GM19025 (cell line): Measurements from ENCODE around the gene VAT1L.
"Not testable (repeated sequence)": the region's sequence is repeated elsewhere in the genome, so short reads cannot be mapped to it uniquely, and the experiment has no call there.

Experiments
- ATAC-seq: cut with Tn5 transposase; IDR thresholded peaks from one replicate; pipeline ENCODE4 v1.9.1; 2021; ENCODE audit warnings: mild to moderate bottlenecking, low read depth, moderate library complexity; ENCODE audit not compliant: unreplicated experiment

Gene VAT1L

DNA sequence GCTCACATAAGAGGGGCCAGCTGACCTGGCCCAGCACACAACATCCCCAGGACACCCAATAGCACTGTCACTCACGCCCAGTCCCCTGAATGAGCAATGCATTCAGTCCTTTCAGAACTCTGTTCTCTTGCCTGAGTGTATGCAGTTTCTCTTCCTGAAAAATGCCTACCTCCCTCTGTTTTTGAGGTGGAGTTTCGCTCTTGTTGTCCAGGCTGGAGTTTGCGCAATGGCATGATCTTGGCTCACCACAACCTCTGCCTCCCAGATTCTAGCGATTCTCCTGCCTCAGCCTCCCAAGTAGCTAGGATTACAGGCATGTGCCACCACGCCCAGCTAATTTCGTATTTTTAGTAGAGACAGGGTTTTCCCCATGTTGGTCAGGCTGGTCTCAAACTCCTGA is 159.2 kb downstream of the VAT1L start:
- not testable (repeated sequence) for ATAC-seq

GRCh38 chr16:77948835-77949234 is 160.5 kb downstream of the VAT1L start:
- no peak for ATAC-seq

DNA sequence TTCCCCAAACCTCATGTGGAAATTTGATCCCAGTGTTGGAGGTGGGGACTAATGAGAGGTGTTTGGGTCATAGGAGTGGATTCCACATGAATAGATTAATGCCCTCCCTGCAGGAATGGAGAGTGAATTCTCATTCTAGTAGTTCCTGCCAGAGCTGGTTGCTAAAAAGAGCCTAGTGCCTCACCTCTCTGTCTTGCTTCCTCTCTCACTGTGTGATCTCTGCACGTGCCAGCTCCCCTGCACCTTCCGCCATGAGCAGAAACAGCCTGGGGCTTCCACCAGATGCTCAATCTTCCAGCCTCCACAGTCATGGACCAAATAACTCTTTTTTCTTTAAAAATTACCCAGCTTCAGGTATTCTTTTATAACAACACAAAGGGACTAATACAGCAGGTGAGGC is 161.1 kb downstream of the VAT1L start:
- no peak for ATAC-seq

DNA sequence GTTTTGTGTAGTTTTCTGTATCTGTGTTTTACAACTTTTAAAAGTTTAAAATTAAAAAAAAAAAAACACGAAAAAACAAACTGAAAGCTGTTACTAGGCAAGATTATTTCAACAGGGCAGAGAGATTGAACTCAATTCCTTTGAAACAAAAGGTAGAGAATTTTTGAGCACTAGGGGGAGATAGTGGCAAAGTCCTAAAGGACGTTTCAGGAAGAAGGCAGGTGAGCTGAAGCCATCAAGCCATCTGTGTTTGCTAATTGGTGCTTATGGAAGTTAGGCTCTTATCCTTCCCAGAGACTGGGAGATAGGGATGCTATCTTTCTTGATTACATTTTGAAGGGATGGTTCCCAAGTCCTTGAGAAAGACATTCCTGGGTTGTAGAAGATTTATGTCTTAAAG is 163.4 kb downstream of the VAT1L start:
- ATAC-seq, result no peak

DNA sequence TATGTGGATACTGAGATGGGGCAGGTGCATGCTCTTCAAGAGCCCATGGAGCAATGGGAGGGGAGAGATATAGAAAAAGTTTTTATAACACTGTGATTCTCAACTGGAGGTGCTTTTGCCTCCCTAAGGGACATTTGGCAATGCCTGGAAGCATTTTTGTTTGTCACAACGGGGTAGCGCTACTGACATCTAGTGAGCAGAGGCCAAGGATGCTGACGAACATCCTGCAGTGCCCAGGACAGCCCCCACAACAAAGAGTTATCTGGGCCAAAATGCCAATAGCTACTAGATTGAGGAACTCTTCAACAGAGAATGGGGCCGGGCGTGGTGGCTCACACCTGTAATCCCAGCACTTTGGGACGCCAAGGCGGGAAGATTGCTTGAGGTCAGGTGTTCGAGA is 166.8 kb downstream of the VAT1L start:
- no peak for ATAC-seq

- no peak for ATAC-seq
Measured at GRCh38 chr16:77956231-77956630, 167.9 kb downstream of the VAT1L start.

DNA sequence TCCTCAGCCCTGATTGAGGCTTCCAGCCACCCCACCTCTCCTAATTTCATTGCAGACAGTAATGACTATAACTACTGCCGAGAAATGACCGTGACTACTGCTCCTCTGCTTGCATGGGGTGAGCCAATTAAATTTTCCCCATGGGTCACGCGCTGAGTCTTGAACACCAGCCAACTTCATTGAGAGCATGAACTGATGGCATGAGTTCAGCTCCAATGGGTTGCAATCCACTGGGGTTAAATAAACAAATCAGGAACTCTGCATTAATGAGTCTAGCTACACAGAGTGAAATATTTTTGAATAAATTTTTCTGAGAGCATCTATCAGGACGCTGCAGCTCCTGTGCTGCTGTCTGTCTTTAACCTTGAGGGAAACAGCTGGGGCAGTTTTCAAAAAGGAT is 172.4 kb downstream of the VAT1L start:
- no peak for ATAC-seq

DNA sequence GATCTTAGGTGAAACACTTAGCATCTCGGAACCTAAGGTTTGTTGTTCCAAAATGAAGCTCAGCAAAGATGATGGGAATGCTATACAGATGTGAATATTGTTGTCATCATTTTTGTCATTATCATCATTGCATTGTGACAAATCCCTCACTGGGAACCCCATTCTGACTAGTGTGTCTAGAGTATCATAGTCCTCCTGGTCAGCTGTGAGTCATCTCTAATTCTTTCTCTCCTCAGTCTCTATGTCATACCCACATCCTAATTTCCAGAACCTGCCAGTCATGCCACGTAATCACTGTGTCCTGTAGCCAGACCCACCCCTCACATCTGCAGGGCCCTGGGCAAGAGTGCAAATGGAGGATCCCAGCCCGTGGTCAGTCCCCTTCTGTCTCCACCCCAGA is 173.4 kb downstream of the VAT1L start:
- ATAC-seq, result no peak

DNA sequence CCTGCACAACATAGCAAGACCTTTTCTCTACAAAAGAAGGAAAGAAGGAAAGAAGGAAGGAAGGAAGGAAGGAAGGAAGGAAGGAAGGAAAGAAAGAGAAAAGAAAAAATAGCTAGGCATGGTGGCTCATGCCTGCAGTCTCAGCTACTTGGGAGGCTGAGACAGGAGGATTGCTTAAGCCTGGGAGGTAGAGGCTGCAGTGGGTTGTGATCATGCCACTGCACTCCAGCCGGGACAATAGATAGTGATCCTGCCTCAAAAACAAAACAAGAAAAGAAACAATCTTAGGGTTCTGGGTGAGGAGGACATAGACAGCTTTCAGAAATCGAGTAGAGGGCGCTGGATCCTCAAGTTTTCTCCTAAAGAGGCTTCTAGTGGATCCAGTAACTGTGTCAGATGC is 174.3 kb downstream of the VAT1L start:
- ATAC-seq, result no peak

DNA sequence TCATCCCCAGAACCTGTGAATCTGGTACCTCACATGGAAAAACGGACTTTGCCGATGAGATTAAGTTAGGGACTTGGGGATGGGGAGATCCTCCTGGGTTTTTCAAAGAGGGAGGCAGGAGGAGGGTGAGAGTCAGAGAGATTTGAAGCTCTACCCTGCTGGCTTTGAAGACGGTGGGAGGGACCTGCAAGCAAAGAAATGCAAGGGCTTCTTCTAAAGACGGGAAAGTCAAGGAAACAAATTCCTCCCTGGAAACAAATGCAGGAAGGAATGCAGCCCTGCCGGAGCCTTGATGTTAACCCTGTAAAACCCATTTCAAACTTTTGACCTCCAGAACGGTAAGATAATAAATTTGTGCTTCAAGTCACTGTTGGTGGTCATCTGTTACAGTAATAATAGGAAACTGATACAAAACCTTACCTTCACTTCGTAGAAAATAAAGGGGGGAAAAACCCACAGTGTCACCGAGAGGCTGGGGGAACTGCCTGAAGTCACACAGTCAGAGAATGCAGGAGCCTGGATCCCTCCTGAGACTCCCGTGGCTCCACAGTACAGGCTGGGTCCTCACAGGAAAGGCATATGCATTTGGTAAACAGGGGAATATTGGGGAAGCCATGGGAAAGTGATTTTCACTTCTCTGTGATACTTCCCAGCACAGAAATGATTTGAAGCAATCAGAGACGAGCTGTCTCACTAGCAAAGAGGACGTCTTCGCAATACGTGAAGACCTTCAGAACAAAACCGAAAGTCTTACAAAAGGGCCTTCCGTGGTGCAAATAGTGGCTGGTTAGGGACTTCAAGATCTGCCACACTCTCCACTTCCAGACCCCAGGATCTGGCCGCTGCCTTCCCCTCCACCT is 175.1 kb downstream of the VAT1L start:
- no peak for ATAC-seq

GRCh38 chr16:77965346-77965745 is 177.0 kb downstream of the VAT1L start:
- no peak for ATAC-seq

GRCh38 chr16:77967054-77967904 is 178.9 kb downstream of the VAT1L start:
- no peak for ATAC-seq

DNA sequence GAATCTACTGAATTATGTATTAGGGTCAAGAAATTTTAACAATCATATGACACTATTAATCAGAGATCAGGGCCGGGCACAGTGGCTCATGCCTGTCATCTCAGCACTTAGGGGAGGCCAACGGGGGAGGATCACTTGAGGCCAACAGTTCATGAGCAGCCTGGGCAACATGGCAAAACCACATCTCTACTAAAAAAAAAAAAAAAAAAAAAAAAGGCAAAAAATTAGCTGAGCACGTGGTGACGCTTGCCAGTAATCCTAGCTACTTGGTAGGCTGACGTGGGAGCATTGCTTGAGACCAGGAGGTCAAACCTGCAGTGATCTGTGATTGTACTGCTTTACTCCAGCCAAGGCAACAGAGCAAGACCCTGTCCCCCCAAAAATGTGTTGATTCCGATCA is 181.5 kb downstream of the VAT1L start:
- no peak for ATAC-seq

- ATAC-seq, result no peak
Measured at GRCh38 chr16:77970371-77970770, 182.0 kb downstream of the VAT1L start.

DNA sequence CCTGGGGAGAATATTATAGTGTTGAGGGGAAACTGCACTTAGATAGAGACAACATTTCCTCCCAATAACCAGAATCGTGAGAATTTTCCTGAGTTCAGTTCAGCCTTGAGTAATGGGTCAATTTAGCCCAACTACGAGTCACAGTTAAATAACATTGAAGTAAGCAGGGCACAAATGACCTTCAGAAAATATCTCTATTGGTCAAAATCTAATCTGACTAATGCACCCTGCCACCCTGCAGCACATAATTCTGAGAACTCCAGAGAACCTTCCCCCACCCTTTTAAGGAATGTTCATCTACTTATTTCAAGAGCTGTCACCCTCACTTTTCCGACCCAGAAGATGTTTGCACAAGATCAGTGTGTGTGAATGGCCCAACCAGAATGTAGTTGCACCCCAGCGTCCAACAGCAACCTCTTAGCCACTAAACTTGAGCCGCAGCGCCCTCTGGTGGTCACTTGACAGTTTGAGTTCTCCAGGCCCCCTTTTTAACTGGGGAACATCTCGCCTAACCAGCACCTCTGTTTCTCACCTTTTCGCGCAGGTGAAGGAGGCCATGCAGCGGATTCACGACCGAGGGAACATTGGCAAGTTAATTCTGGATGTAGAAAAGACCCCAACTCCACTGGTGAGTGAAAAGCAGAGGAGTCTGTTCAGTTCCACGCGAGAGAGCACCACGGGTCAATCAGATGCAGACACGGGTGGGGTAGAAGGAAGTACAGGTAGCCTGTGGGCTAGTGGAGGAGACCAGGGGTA is 183.1 kb downstream of the VAT1L start:
- no peak for ATAC-seq

DNA sequence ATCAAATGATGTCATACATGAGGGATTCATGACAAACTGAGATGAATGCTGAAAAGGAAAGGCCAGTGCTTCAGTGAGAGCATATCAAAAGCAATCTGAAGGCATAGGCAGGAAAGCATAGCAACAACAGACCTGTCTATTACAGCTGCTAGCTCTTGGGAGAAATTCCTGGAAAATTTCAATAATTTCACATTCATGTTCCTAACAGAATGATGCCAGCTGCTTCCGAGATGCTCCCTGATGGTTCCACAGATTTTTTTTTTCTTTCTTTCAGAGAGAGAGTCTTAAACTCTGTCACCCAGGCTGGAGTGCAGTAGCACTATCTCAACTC is 183.7 kb downstream of the VAT1L start:
- no peak for ATAC-seq

GRCh38 chr16:77974883-77975282 is 186.5 kb downstream of the VAT1L start:
- no peak for ATAC-seq

- no peak for ATAC-seq
Measured at GRCh38 chr16:77975942-77976341, 187.6 kb downstream of the VAT1L start.

- ATAC-seq, result no peak
Measured at GRCh38 chr16:77977339-77977738, 189.0 kb downstream of the VAT1L start.

- no peak for ATAC-seq
Measured at GRCh38 chr16:77985111-77985510, 196.7 kb downstream of the VAT1L start.
